ENCODE measurements around the gene UQCR11.
A peak's percentile ranks its signal among the peaks of the same experiment; 100 is the strongest.

UQCR11 gene

DNA sequence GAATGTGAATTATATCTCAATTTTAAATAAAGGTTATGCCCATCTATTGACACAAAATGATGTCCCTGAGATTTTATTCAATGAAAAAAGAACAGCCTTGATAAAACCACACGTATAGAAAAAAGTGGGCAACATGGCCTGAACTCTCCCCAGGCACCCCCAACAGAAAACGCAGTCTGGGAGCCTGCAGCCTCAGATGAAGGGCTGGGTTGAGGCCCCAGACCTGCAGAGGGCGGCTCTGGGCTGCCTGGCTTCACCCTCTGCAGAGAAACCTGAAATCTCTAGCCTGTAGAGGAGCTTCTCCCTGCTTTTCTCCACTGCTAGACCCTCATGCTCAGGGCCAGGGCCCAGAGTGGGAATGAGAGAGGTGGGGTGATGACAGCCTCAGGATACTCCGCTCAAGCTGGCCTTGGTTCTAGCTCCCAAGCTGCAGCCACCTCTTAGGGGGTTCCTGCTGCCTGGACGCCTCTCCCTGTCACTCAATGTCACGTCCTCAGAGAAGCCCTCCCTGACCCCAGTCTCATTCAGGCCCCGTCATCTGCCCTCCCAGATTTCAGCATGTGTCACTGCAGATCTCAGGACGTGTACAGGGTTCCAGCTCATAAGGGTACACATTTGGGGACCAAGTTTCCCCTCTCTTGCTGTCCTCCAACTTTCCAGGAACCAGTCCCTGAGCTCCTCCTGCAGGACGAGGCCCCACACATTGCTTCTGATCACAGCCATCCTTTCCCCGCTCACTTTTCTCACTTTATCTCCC, 14.4 kb downstream of the UQCR11 start:
- H3K9me3 ChIP-seq (ENCODE audit: control insufficient read depth, insufficient read depth, low read length): no peaks in the 10 kb centered on the region
- no peaks in the 10 kb centered on the region for H3K9me2 ChIP-seq (replicated peaks; ENCODE audit: control insufficient read depth, low read length)
- no peaks in the 10 kb centered on the region for H3K27me3 ChIP-seq (ENCODE audit: control insufficient read depth, low read length)
- H3K36me3 ChIP-seq (ENCODE audit: control insufficient read depth, low read length): peaks cover 46% of the 10 kb centered on the region
- TF ChIP-seq, protein P1, sequence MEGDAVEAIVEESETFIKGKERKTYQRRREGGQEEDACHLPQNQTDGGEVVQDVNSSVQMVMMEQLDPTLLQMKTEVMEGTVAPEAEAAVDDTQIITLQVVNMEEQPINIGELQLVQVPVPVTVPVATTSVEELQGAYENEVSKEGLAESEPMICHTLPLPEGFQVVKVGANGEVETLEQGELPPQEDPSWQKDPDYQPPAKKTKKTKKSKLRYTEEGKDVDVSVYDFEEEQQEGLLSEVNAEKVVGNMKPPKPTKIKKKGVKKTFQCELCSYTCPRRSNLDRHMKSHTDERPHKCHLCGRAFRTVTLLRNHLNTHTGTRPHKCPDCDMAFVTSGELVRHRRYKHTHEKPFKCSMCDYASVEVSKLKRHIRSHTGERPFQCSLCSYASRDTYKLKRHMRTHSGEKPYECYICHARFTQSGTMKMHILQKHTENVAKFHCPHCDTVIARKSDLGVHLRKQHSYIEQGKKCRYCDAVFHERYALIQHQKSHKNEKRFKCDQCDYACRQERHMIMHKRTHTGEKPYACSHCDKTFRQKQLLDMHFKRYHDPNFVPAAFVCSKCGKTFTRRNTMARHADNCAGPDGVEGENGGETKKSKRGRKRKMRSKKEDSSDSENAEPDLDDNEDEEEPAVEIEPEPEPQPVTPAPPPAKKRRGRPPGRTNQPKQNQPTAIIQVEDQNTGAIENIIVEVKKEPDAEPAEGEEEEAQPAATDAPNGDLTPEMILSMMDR (IDR thresholded peaks at IDR 0.05; ENCODE audit: low read depth, low read length, poor library complexity, severe bottlenecking): peak; percentile 60
- TF ChIP-seq EZH2phosphoT487 (IDR thresholded peaks at IDR 0.05; ENCODE audit: borderline replicate concordance, low read length): no peak
- peak overlapping the region; percentile 88 for H3K4me2 ChIP-seq (ENCODE audit: low read length)
- H3K4me3 ChIP-seq (ENCODE audit: low read length): peak overlapping the region; percentile 87
- peaks cover 22% of the 10 kb centered on the region for H3K4me1 ChIP-seq (ENCODE audit: control insufficient read depth, low read length)
- peak overlapping the region; percentile 85 for H3K27ac ChIP-seq (ENCODE audit: low read depth, low read length)
- peaks cover 62% of the 10 kb centered on the region for H3K79me2 ChIP-seq (ENCODE audit: control insufficient read depth, low read length)
- H3F3A ChIP-seq (ENCODE audit: control insufficient read depth, insufficient read depth): peaks cover 5% of the 10 kb centered on the region
- peaks cover 13% of the 10 kb centered on the region; the same call in 1 of the 2 replicates for H4K20me1 ChIP-seq (ENCODE audit: control insufficient read depth, insufficient read depth, low read depth, low read length)

- no peak overlapping the region for H3K27ac ChIP-seq (ENCODE audit: low read depth, low read length)
- H4K20me1 ChIP-seq (ENCODE audit: control insufficient read depth, insufficient read depth, low read depth, low read length): peaks cover 14% of the 10 kb centered on the region; the same call in 1 of the 2 replicates
- no peak overlapping the region for H3K4me2 ChIP-seq (ENCODE audit: low read length)
- TF ChIP-seq EZH2phosphoT487 (IDR thresholded peaks at IDR 0.05; ENCODE audit: borderline replicate concordance, low read length): no peak
- TF ChIP-seq, protein P1 (IDR thresholded peaks at IDR 0.05; ENCODE audit: low read depth, low read length, poor library complexity, severe bottlenecking): no peak
- no peaks in the 10 kb centered on the region for H3K9me2 ChIP-seq (replicated peaks; ENCODE audit: control insufficient read depth, low read length)
- no peaks in the 10 kb centered on the region for H3K27me3 ChIP-seq (ENCODE audit: control insufficient read depth, low read length)
- H3K79me2 ChIP-seq (ENCODE audit: control insufficient read depth, low read length): peaks cover 77% of the 10 kb centered on the region
- H3K36me3 ChIP-seq (ENCODE audit: control insufficient read depth, low read length): peaks cover 60% of the 10 kb centered on the region
- H3F3A ChIP-seq (ENCODE audit: control insufficient read depth, insufficient read depth): no peaks in the 10 kb centered on the region; the same call in 1 of the 2 replicates
- no peaks in the 10 kb centered on the region for H3K9me3 ChIP-seq (ENCODE audit: control insufficient read depth, insufficient read depth, low read length)
- peaks cover 14% of the 10 kb centered on the region for H3K4me1 ChIP-seq (ENCODE audit: control insufficient read depth, low read length)
- H3K4me3 ChIP-seq (ENCODE audit: low read length): no peak overlapping the region
These were observed 17.4 kb downstream of the UQCR11 start for GRCh38 chr19:1587872-1588271.

DNA sequence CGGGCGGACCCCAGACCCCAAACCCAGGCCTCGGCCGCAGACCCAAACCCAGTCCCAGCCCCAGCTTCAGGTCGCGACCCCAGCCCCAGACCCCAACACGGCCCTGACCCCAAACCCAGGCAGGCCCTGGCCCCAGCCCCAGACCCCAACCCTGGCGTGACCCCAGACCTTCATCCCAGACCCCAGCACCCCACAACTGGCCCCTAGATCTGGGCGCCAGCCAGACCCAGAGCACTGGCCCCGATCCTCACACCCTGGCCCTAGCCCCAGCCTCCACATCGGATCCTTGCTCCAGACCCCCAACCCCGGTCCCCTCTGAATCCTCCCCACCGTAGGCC, 20.1 kb downstream of the UQCR11 start:
- Histone ChIP-seq H3K79me2 (ENCODE audit: control insufficient read depth, low read length) (peaks cover 58% of the 10 kb centered on the region), H3K27ac (ENCODE audit: low read depth, low read length) (no peak overlapping the region), H3K36me3 (ENCODE audit: control insufficient read depth, low read length) (peaks cover 65% of the 10 kb centered on the region), H3K27me3 (ENCODE audit: control insufficient read depth, low read length) (no peaks in the 10 kb centered on the region), H3K9me2 (replicated peaks; ENCODE audit: control insufficient read depth, low read length) (no peaks in the 10 kb centered on the region), H3F3A (ENCODE audit: control insufficient read depth, insufficient read depth) (no peaks in the 10 kb centered on the region; the same call in 1 of the 2 replicates), H3K4me3 (ENCODE audit: low read length) (no peak overlapping the region), H3K4me2 (ENCODE audit: low read length) (no peak overlapping the region), H3K9me3 (ENCODE audit: control insufficient read depth, insufficient read depth, low read length) (no peaks in the 10 kb centered on the region), H4K20me1 (ENCODE audit: control insufficient read depth, insufficient read depth, low read depth, low read length) (peaks cover 11% of the 10 kb centered on the region; the same call in 1 of the 2 replicates), H3K4me1 (ENCODE audit: control insufficient read depth, low read length) (peaks cover 3% of the 10 kb centered on the region)
- TF ChIP-seq, protein P1 (IDR thresholded peaks at IDR 0.05; ENCODE audit: low read depth, low read length, poor library complexity, severe bottlenecking): no peak
- no peak for TF ChIP-seq EZH2phosphoT487 (IDR thresholded peaks at IDR 0.05; ENCODE audit: borderline replicate concordance, low read length)
